A549 (cell line): ENCODE results near the gene ADARB1. TPM values are rescaled to one million over a fixed set of nuclear protein-coding genes. Genes with fewer than 3 reads are reported as not detected.

Experiments
- ATAC-seq, 2 experiments: fragments of 200-7000 bp in 1 of 2; fragments of >200 bp in 1 of 2; cut with Nextera tagmentation in 1 of 2; cut with Tn5 transposase in 1 of 2; 3 replicates each; pipeline versions ENCODE4 v1.8.0 to v1.9.1; 2018 to 2020; ENCODE audit warnings: mild to moderate bottlenecking in 1 of 2, moderate library complexity in 1 of 2
- CTCF ChIA-PET: fragments of 300-600 bp; sonication (Branson Sonifier 250); formaldehyde crosslinking; extraction: SDS; loops from one replicate; lab custom pipeline; 2021; ENCODE audit warnings: antibody characterized with exemption, inconsistent platforms; lab: Yijun Ruan, JAX
- POLR2A ChIA-PET: fragments of 350-600 bp; formaldehyde crosslinking; extraction: SDS; loops from one replicate; lab custom pipeline; 2021; ENCODE audit warnings: antibody characterized with exemption, inconsistent platforms; lab: Yijun Ruan, JAX
- DNase-seq, 2 experiments: peaks; one replicate each; pipeline versions ENCODE4 v3.0.0 to v3.0.0-alpha.2; 2011 to 2016; ENCODE audit warnings: low read depth in 1 of 2, low spot score in 1 of 2
- FAIRE-seq: peaks from 2 replicates; lab custom pipeline; 2011; peaks lifted over from hg19 to GRCh38; lab: Jason Lieb, UNC
- H3K27ac ChIP-seq, 2 experiments: fragments of >200 bp; sonication (Bioruptor Twin); formaldehyde crosslinking; 3 replicates each; pipeline ENCODE4 v1.5.1; 2016 to 2017
- H3K4me1 ChIP-seq: fragments of >200 bp; sonication (Bioruptor Twin); formaldehyde crosslinking; 3 replicates; pipeline ENCODE4 v1.6.1; 2016
- H3K4me2 ChIP-seq: fragments of >200 bp; sonication (Bioruptor Twin); formaldehyde crosslinking; 3 replicates; pipeline ENCODE4 v1.6.1; 2016
- H3K4me3 ChIP-seq: fragments of >200 bp; sonication (Bioruptor Twin); formaldehyde crosslinking; 3 replicates; pipeline ENCODE4 v1.5.1; 2016
- H3K9me3 ChIP-seq: fragments of >200 bp; sonication (Bioruptor Twin); formaldehyde crosslinking; 3 replicates; pipeline ENCODE4 v1.6.1; 2016
- CBX2 ChIP-seq: fragments of 200-600 bp; sonication (generic); IDR thresholded peaks from 2 replicates; pipeline ENCODE4 v1.6.1; 2016; ENCODE audit warnings: low read depth, mild to moderate bottlenecking, borderline replicate concordance
- CHD2 ChIP-seq: fragments of 150-350 bp; IDR thresholded peaks from 2 replicates; pipeline ENCODE4 v1.6.1; 2014; ENCODE audit warnings: low read length; ENCODE audit not compliant: partially characterized antibody
- CHD4 ChIP-seq: fragments of 200-600 bp; sonication (generic); IDR thresholded peaks from 2 replicates; pipeline ENCODE4 v1.6.1; 2016; ENCODE audit warnings: antibody characterized with exemption, mild to moderate bottlenecking, borderline replicate concordance
- EP300 ChIP-seq, 2 experiments: fragments of >200 bp; sonication (Bioruptor Twin); formaldehyde crosslinking; IDR thresholded peaks; 2 replicates in 1 of 2; 3 replicates in 1 of 2; pipeline ENCODE4 v1.6.1; 2016 to 2017
- FOXS1 ChIP-seq: fragments of 250-450 bp; sonication (Bioruptor Pico); IDR thresholded peaks from 2 replicates; pipeline ENCODE4 v1.5.0; 2020; ENCODE audit warnings: mild to moderate bottlenecking, moderate library complexity
- JUNB ChIP-seq: fragments of >200 bp; sonication (Bioruptor Twin); formaldehyde crosslinking; IDR thresholded peaks from 2 replicates; pipeline ENCODE4 v1.6.1; 2016
- MAFK ChIP-seq: fragments of 450-650 bp; IDR thresholded peaks from 2 replicates; pipeline ENCODE4 v1.6.1; 2014; ENCODE audit not compliant: partially characterized antibody
- MYC ChIP-seq: IDR thresholded peaks from 2 replicates; pipeline ENCODE4 v1.6.1; 2012; ENCODE audit warnings: mild to moderate bottlenecking, inconsistent platforms, low read length, improper control_type of control experiment, borderline replicate concordance
- POLR2A ChIP-seq: IDR thresholded peaks from 2 replicates; pipeline ENCODE4 v1.6.1; 2012; ENCODE audit warnings: mild to moderate bottlenecking, low read length
- RAD21 ChIP-seq, 2 experiments: fragments of >200 bp in 1 of 2; sonication (Bioruptor Twin) in 1 of 2; formaldehyde crosslinking in 1 of 2; IDR thresholded peaks in 1 of 2; conservative IDR thresholded peaks in 1 of 2; 2 replicates in 1 of 2; 3 replicates in 1 of 2; pipeline ENCODE4 v1.6.1; 2012 to 2018; ENCODE audit warnings: inconsistent platforms in 1 of 2
- RARB ChIP-seq: fragments of 250-450 bp; sonication (Bioruptor Pico); IDR thresholded peaks from 2 replicates; pipeline ENCODE4 v1.8.0; 2021; ENCODE audit warnings: mild to moderate bottlenecking, moderate library complexity
- SMC3 ChIP-seq: fragments of >200 bp; sonication (Bioruptor Twin); formaldehyde crosslinking; IDR thresholded peaks from 3 replicates; pipeline ENCODE4 v1.6.1; 2018; ENCODE audit warnings: inconsistent platforms
- SREBF2 ChIP-seq: fragments of 450-650 bp; IDR thresholded peaks from 2 replicates; pipeline ENCODE4 v1.6.1; 2014; ENCODE audit warnings: mild to moderate bottlenecking, moderate library complexity
- USF2 ChIP-seq: fragments of 450-650 bp; IDR thresholded peaks from 2 replicates; pipeline ENCODE4 v1.6.1; 2014; ENCODE audit warnings: antibody characterized with exemption
- ZC3H11A ChIP-seq: fragments of 450-650 bp; IDR thresholded peaks from 2 replicates; pipeline ENCODE4 v1.6.1; 2014; ENCODE audit warnings: antibody characterized with exemption, mild to moderate bottlenecking
- WGBS: methylation state at CpG from one replicate; pipeline ENCODE4 v1.1.6; 2017; ENCODE audit errors: missing lambda C conversion rate; 5-methylcytosine and 5-hydroxymethylcytosine counted together
- polyA plus RNA-seq, 4 experiments: library from polyadenylated mRNA; depleted of rRNA in 3 of 4; stranded (reverse); fragments of >200 nt; fragmentation: RNase III in 1 of 4; extraction: RNeasy Plus Mini Kit Qiagen cat#74134 plus additional on column Dnase treatment in 1 of 4; gene quantifications; 2 replicates in 3 of 4; 3 replicates in 1 of 4; pipeline ENCODE4 v1.2.3, GENCODE V29; 2011 to 2017
- TF ChIP-seq, protein P1 (sequence below): fragments of 200-600 bp; sonication (generic); IDR thresholded peaks from 2 replicates; pipeline ENCODE4 v1.6.1; 2016; ENCODE audit warnings: antibody characterized with exemption, mild to moderate bottlenecking, moderate library complexity
- TF ChIP-seq, protein P2 (sequence below): fragments of 250-450 bp; sonication (Bioruptor Pico); IDR thresholded peaks from 2 replicates; pipeline ENCODE4 v1.5.0; 2020; ENCODE audit warnings: low read depth, mild to moderate bottlenecking, moderate library complexity
- TF ChIP-seq, protein P3 (sequence below): fragments of >200 bp; sonication (Bioruptor Twin); formaldehyde crosslinking; IDR thresholded peaks from 3 replicates; pipeline ENCODE4 v1.6.1; 2016

ADARB1 gene
- polyA plus RNA-seq, 2 of the 4 experiments (the other 2 are of a cell fraction): 3.2 to 5.7 TPM

DNA sequence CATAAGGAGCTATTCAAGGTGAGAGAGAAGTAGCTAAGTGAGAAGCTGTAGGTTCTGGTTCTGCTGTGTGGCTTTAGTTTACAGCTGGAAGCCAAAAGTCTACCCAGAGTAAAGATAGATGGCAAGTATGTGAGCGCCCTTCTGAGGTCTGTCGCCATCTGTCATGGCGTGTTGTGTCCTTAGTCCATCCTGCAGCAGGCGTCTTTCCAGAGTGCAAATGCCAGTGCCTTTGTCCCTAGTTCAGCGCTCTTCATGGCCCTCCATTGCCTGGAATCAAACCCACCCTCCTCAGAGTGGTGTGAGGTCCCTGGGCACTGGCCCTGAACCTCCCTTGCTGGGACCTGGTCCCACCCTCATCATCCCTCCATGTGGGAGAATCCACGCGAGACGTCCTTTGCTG lies 96.6 kb downstream of the ADARB1 start:
- H3K4me1 ChIP-seq: peaks cover 11% of the 10 kb centered on the region
- DNase-seq (no peak), FAIRE-seq (no peak), ATAC-seq (no peak)
- 86% methylated on average over 8 of the region's 8 CpGs for WGBS
- H3K9me3 ChIP-seq: no peaks in the 10 kb centered on the region
- POLR2A ChIA-PET: no interaction called here
- TF ChIP-seq CHD4: no peak
- no peak for TF ChIP-seq CBX2
- TF ChIP-seq SMC3: no peak
- TF ChIP-seq MAFK: no peak
- no peak for TF ChIP-seq RAD21 (conservative IDR thresholded peaks at IDR 0.05 in 1 of 2, IDR thresholded peaks at IDR 0.05 in 1 of 2)
- no peak for TF ChIP-seq MYC
- no peak for TF ChIP-seq POLR2A
- TF ChIP-seq FOXS1 (CRISPR knock-in tag): no peak
- TF ChIP-seq EP300 (IDR thresholded peaks at IDR 0.05): no peak
- TF ChIP-seq SREBF2: no peak
- TF ChIP-seq RARB (CRISPR knock-in tag): no peak
- TF ChIP-seq, protein P1, sequence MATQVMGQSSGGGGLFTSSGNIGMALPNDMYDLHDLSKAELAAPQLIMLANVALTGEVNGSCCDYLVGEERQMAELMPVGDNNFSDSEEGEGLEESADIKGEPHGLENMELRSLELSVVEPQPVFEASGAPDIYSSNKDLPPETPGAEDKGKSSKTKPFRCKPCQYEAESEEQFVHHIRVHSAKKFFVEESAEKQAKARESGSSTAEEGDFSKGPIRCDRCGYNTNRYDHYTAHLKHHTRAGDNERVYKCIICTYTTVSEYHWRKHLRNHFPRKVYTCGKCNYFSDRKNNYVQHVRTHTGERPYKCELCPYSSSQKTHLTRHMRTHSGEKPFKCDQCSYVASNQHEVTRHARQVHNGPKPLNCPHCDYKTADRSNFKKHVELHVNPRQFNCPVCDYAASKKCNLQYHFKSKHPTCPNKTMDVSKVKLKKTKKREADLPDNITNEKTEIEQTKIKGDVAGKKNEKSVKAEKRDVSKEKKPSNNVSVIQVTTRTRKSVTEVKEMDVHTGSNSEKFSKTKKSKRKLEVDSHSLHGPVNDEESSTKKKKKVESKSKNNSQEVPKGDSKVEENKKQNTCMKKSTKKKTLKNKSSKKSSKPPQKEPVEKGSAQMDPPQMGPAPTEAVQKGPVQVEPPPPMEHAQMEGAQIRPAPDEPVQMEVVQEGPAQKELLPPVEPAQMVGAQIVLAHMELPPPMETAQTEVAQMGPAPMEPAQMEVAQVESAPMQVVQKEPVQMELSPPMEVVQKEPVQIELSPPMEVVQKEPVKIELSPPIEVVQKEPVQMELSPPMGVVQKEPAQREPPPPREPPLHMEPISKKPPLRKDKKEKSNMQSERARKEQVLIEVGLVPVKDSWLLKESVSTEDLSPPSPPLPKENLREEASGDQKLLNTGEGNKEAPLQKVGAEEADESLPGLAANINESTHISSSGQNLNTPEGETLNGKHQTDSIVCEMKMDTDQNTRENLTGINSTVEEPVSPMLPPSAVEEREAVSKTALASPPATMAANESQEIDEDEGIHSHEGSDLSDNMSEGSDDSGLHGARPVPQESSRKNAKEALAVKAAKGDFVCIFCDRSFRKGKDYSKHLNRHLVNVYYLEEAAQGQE: no peak
- TF ChIP-seq, protein P2, sequence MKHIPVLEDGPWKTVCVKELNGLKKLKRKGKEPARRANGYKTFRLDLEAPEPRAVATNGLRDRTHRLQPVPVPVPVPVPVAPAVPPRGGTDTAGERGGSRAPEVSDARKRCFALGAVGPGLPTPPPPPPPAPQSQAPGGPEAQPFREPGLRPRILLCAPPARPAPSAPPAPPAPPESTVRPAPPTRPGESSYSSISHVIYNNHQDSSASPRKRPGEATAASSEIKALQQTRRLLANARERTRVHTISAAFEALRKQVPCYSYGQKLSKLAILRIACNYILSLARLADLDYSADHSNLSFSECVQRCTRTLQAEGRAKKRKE (CRISPR knock-in tag): no peak
- CTCF ChIA-PET: no interaction called here
- H3K4me3 ChIP-seq: no peak overlapping the region
- no peak overlapping the region for H3K27ac ChIP-seq
- no peak overlapping the region for H3K4me2 ChIP-seq

DNA sequence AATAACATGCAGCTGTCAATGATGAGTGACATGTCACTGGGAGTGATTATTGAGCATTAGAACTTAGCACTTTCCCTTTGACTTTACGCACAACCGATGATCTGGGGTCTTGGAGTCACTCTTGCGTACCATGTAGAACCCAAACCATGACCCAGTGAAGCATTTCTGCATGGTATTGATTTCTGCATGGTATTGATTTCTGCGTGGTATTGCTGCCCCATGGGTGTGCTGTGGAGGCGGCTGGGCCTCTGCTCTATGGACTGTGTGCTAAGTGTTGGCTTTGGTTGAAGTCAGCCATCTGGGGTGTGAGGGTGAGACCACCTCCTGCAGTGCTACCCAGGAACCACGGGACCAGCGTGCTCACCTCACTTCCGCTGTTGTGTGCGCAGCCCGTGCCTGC lies 98.0 kb downstream of the ADARB1 start:
- Histone ChIP-seq H3K27ac (no peak overlapping the region), H3K4me3 (no peak overlapping the region), H3K4me2 (no peak overlapping the region), H3K4me1 (peaks cover 8% of the 10 kb centered on the region), H3K9me3 (no peaks in the 10 kb centered on the region)
- no peak for FAIRE-seq
- no peak for ATAC-seq
- ChIA-PET CTCF (interaction anchor here (1.2 kb wide), 1 partner anchor 32 kb away, joined by 3 read pairs; no protein-coding TSS in a partner anchor), POLR2A (no interaction called here)
- no peak for DNase-seq
- TF ChIP-seq, protein P3, sequence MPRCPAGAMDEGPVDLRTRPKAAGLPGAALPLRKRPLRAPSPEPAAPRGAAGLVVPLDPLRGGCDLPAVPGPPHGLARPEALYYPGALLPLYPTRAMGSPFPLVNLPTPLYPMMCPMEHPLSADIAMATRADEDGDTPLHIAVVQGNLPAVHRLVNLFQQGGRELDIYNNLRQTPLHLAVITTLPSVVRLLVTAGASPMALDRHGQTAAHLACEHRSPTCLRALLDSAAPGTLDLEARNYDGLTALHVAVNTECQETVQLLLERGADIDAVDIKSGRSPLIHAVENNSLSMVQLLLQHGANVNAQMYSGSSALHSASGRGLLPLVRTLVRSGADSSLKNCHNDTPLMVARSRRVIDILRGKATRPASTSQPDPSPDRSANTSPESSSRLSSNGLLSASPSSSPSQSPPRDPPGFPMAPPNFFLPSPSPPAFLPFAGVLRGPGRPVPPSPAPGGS: no peak
- TF ChIP-seq USF2 (no peak), ZC3H11A (no peak), SMC3 (no peak)
- 82% methylated on average over 8 of the region's 10 CpGs for WGBS

DNA sequence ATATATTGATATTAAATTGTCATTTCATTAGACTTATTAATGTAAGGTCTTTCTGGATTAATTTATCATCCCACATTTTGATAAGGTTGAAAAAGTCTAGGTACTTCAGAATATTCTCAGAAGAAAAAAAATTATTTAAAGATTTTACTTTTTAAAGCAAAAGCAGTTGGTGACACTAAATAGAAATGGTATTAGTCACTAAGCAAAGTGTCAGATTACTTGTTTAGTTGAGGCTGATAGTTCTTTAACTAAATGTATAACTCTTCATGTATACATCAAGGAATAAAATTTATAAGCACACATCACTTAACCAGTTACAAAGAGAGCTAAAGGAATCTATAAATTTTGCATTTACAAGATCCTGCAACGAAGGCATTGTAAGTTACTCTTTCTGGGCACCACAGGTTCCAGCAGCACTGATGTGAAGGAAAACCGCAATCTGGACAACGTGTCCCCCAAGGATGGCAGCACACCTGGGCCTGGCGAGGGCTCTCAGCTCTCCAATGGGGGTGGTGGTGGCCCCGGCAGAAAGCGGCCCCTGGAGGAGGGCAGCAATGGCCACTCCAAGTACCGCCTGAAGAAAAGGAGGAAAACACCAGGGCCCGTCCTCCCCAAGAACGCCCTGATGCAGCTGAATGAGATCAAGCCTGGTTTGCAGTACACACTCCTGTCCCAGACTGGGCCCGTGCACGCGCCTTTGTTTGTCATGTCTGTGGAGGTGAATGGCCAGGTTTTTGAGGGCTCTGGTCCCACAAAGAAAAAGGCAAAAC lies 101.1 kb downstream of the ADARB1 start:
- DNase-seq (no peak), ATAC-seq (no peak), FAIRE-seq (no peak)
- Histone ChIP-seq H3K4me3 (no peak overlapping the region), H3K4me2 (no peak overlapping the region), H3K4me1 (no peaks in the 10 kb centered on the region), H3K9me3 (no peaks in the 10 kb centered on the region), H3K27ac (no peak overlapping the region)
- TF ChIP-seq ZC3H11A: no peak
- no peak for TF ChIP-seq CHD2
- no peak for TF ChIP-seq RARB (CRISPR knock-in tag)
- no peak for TF ChIP-seq SREBF2
- no peak for TF ChIP-seq MAFK
- TF ChIP-seq, protein P1: no peak
- TF ChIP-seq JUNB: no peak
- CTCF ChIA-PET: no interaction called here
- WGBS: 91% methylated on average over 11 of the region's 12 CpGs
- POLR2A ChIA-PET: no interaction called here
